Tibial nerve (tissue), 3 donors: Measurements from ENCODE around the gene DAB2.

ENCODE experiments used
- CTCF ChIP-seq, 5 experiments: fragments of 200-600 bp in 3 of 5; fragments of 450-650 bp in 2 of 5; sonication (generic) in 3 of 5; IDR thresholded peaks; one replicate each; pipeline ENCODE4 v1.5.1; 2016 to 2019; ENCODE audit warnings: antibody characterized with exemption in 5 of 5, mild to moderate bottlenecking in 3 of 5, moderate library complexity in 2 of 5
- POLR2A ChIP-seq, 2 donors: fragments of 450-650 bp; IDR thresholded peaks; one replicate each; pipeline ENCODE4 v1.6.1; 2017; ENCODE audit warnings: antibody characterized with exemption in 2 of 2, mild to moderate bottlenecking in 2 of 2, moderate library complexity in 2 of 2

- TF ChIP-seq POLR2A (IDR thresholded peaks at IDR 0.05) = no peak
- no peak for TF ChIP-seq CTCF (IDR thresholded peaks at IDR 0.05)
These were observed 19.5 kb downstream of the DAB2 start for GRCh38 chr5:39405083-39405843.
